HEK293 (cell line): ENCODE results near the gene ANTXRL.

Experiments
- CTCF ChIA-PET: fragments of 350-600 bp; formaldehyde crosslinking; extraction: SDS; loops from one replicate; lab custom pipeline; 2021; ENCODE audit warnings: antibody characterized with exemption; lab: Yijun Ruan, JAX
- POLR2A ChIA-PET: fragments of 300-600 bp; formaldehyde crosslinking; extraction: SDS; loops from one replicate; lab custom pipeline; 2020; ENCODE audit warnings: antibody characterized with exemption, inconsistent platforms; lab: Yijun Ruan, JAX
- H3K27ac ChIP-seq: fragments of 200-500 bp; sonication (Bioruptor generic); 2 replicates; pipeline ENCODE4 v1.5.1; 2014; ENCODE audit warnings: low read depth, low read length, control low read depth, inconsistent platforms; ENCODE audit errors: extremely low read depth
- H3K36me3 ChIP-seq, 2 experiments: fragments of 200-500 bp in 1 of 2; sonication (Bioruptor generic) in 1 of 2; 1 replicate in 1 of 2; 2 replicates in 1 of 2; pipeline ENCODE4 v1.5.1; 2014 to 2017; ENCODE audit warnings: inconsistent platforms in 2 of 2, low read length in 2 of 2; ENCODE audit not compliant: control insufficient read depth in 2 of 2, insufficient read depth in 1 of 2
- H3K4me1 ChIP-seq: fragments of 200-500 bp; sonication (Bioruptor generic); 2 replicates; pipeline ENCODE4 v1.5.1; 2014; ENCODE audit warnings: mild to moderate bottlenecking, low read length, inconsistent platforms; ENCODE audit not compliant: control insufficient read depth, insufficient read depth
- H3K4me3 ChIP-seq: 2 replicates; pipeline ENCODE4 v1.5.1; 2011; ENCODE audit warnings: low read depth, mild to moderate bottlenecking, control low read depth, low read length, moderate library complexity
- H3K9me3 ChIP-seq: fragments of 200-500 bp; sonication (Bioruptor generic); 2 replicates; pipeline ENCODE4 v1.5.1; 2014; ENCODE audit warnings: low read depth, low read length, inconsistent platforms; ENCODE audit not compliant: control insufficient read depth, insufficient read depth
- GLI2 ChIP-seq: fragments of 450-650 bp; formaldehyde crosslinking; IDR thresholded peaks from 2 replicates; pipeline ENCODE4; 2017; ENCODE audit warnings: missing biosample characterization, missing genetic modification characterization, low read depth, borderline replicate concordance
- HOXC10 ChIP-seq: sonication (generic); formaldehyde crosslinking; IDR thresholded peaks from 2 replicates; pipeline ENCODE4 v1.8.1; 2023; ENCODE audit warnings: mild to moderate bottlenecking, missing genetic modification reagents
- HOXD13 ChIP-seq: sonication (generic); formaldehyde crosslinking; IDR thresholded peaks from 2 replicates; pipeline ENCODE4 v1.8.0; 2022; ENCODE audit warnings: missing genetic modification reagents, borderline replicate concordance
- KLF16 ChIP-seq: fragments of 450-650 bp; formaldehyde crosslinking; IDR thresholded peaks from 2 replicates; pipeline ENCODE4 v1.5.1; 2017; ENCODE audit warnings: missing biosample characterization, missing genetic modification characterization
- KLF7 ChIP-seq: fragments of 450-650 bp; formaldehyde crosslinking; IDR thresholded peaks from 2 replicates; pipeline ENCODE4 v1.5.1; 2016; ENCODE audit warnings: missing biosample characterization, missing genetic modification characterization, borderline replicate concordance
- ZBTB20 ChIP-seq: fragments of 450-650 bp; formaldehyde crosslinking; IDR thresholded peaks from 2 replicates; pipeline ENCODE4 v1.5.1; 2016; ENCODE audit warnings: missing biosample characterization, missing genetic modification characterization
- ZNF155 ChIP-seq: fragments of 450-650 bp; formaldehyde crosslinking; IDR thresholded peaks from 2 replicates; pipeline ENCODE4 v1.5.1; 2016; ENCODE audit warnings: missing biosample characterization, missing genetic modification characterization
- ZNF184 ChIP-seq: fragments of 450-650 bp; IDR thresholded peaks from 2 replicates; pipeline ENCODE4 v1.5.1; 2018; ENCODE audit warnings: missing biosample characterization, mild to moderate bottlenecking, missing genetic modification characterization
- ZNF274 ChIP-seq, 2 experiments: fragments of 200-500 bp in 1 of 2; fragments of 450-650 bp in 1 of 2; sonication (Bioruptor generic) in 1 of 2; formaldehyde crosslinking in 1 of 2; IDR thresholded peaks; 2 replicates each; pipeline versions ENCODE4 v1.5.1 to v1.6.1; 2014 to 2016; ENCODE audit warnings: borderline replicate concordance in 1 of 2, inconsistent platforms in 1 of 2, low read length in 1 of 2, missing biosample characterization in 1 of 2, missing genetic modification characterization in 1 of 2
- ZNF623 ChIP-seq: fragments of 450-650 bp; formaldehyde crosslinking; IDR thresholded peaks from 2 replicates; pipeline ENCODE4 v1.5.1; 2016; ENCODE audit warnings: missing biosample characterization, missing genetic modification characterization
- ZNF792 ChIP-seq: fragments of 450-650 bp; formaldehyde crosslinking; IDR thresholded peaks from 2 replicates; pipeline ENCODE4 v1.5.1; 2016; ENCODE audit warnings: missing biosample characterization, missing genetic modification characterization
- TF ChIP-seq, protein P1 (sequence below): fragments of 450-650 bp; formaldehyde crosslinking; IDR thresholded peaks from 2 replicates; pipeline ENCODE4 v1.5.1; 2017; ENCODE audit warnings: missing biosample characterization, mild to moderate bottlenecking, missing genetic modification characterization, moderate library complexity
- TF ChIP-seq, protein P2 (sequence below): fragments of 450-650 bp; formaldehyde crosslinking; IDR thresholded peaks from 2 replicates; pipeline ENCODE4 v1.5.1; 2016; ENCODE audit warnings: missing biosample characterization, missing genetic modification characterization
- TF ChIP-seq, protein P3 (sequence below): fragments of 450-650 bp; formaldehyde crosslinking; conservative IDR thresholded peaks from 2 replicates; pipeline ENCODE4 v1.5.1; 2016; ENCODE audit warnings: low read depth, missing biosample characterization, missing genetic modification characterization
- TF ChIP-seq, protein P4 (sequence below): fragments of 450-650 bp; formaldehyde crosslinking; IDR thresholded peaks from 2 replicates; pipeline ENCODE4 v1.5.1; 2017; ENCODE audit warnings: missing biosample characterization, missing genetic modification characterization
- TF ChIP-seq, protein P5 (sequence below): fragments of 450-650 bp; formaldehyde crosslinking; IDR thresholded peaks from 2 replicates; pipeline ENCODE4 v1.5.1; 2016; ENCODE audit warnings: missing biosample characterization, missing genetic modification characterization
- TF ChIP-seq, protein P6 (sequence below): fragments of 450-650 bp; formaldehyde crosslinking; IDR thresholded peaks from 2 replicates; pipeline ENCODE4 v1.5.1; 2017; ENCODE audit warnings: missing biosample characterization, missing genetic modification characterization
- TF ChIP-seq, protein P7 (sequence below): fragments of 450-650 bp; formaldehyde crosslinking; IDR thresholded peaks from 2 replicates; pipeline ENCODE4 v1.5.1; 2016; ENCODE audit warnings: missing biosample characterization, missing genetic modification characterization

ANTXRL gene

DNA sequence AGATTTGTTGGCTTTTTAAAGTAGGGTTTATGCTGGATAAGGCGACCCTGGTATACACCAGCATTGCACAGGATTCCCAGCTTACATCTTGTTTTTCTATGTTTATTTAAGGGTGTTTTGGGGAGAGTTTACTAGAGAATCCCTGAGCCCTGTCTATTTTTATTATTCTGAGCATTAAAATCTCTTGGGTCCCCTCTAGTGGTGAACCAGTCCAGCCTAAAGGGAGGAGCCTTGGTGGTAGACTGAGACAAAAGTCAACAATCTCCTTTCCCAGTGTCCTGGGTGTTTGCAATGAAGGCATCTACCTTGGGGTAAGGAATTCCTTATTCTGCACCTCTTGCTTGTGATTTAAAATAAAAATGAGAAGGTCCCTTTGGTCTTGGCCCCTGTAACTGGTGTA, 38.2 kb downstream of the ANTXRL start:
- no peaks in the 10 kb centered on the region for H3K9me3 ChIP-seq
- no peak overlapping the region for H3K27ac ChIP-seq
- no peaks in the 10 kb centered on the region for H3K4me1 ChIP-seq
- ChIA-PET POLR2A (no interaction called here), CTCF (no interaction called here)
- no peaks in the 10 kb centered on the region for H3K36me3 ChIP-seq
- no peak overlapping the region for H3K4me3 ChIP-seq
- TF ChIP-seq, protein P1, sequence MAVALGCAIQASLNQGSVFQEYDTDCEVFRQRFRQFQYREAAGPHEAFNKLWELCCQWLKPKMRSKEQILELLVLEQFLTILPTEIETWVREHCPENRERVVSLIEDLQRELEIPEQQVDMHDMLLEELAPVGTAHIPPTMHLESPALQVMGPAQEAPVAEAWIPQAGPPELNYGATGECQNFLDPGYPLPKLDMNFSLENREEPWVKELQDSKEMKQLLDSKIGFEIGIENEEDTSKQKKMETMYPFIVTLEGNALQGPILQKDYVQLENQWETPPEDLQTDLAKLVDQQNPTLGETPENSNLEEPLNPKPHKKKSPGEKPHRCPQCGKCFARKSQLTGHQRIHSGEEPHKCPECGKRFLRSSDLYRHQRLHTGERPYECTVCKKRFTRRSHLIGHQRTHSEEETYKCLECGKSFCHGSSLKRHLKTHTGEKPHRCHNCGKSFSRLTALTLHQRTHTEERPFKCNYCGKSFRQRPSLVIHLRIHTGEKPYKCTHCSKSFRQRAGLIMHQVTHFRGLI, result no peak
- TF ChIP-seq GLI2 (tag by site-specific recombination) (no peak), ZNF155 (no peak), KLF7 (tag by site-specific recombination) (no peak)

DNA sequence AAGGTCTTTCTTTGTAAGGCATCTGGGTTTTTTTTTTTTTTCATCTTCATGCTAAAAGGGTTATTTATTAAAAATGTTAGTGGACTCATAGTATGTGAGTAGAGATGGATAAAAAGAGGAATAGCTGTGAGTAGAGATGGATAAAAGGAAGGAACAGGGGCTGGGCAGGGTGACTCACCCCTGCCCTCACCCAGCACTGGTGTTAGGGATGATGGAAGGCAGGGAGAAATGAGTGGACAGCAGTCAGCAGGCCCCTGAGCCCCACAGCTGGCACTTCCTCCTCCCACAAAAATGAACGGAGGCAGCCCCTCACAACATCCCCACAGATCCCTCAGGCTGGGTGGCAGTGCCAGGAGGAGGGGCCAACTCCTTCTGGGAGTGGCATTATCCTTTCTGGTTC, 39.3 kb downstream of the ANTXRL start:
- POLR2A ChIA-PET, result no interaction called here
- Histone ChIP-seq H3K9me3 (no peaks in the 10 kb centered on the region), H3K4me3 (no peak overlapping the region), H3K4me1 (no peaks in the 10 kb centered on the region), H3K36me3 (no peaks in the 10 kb centered on the region), H3K27ac (no peak overlapping the region)
- CTCF ChIA-PET, result interaction anchor here (0.7 kb wide), 1 partner anchor 98 kb away, joined by 4 read pairs; no protein-coding TSS in a partner anchor
- TF ChIP-seq ZNF274 (IDR thresholded peaks at IDR 0.05; ENCODE audit: low read length) (no peak), ZNF274 (tag by site-specific recombination; IDR thresholded peaks at IDR 0.05; ENCODE audit: borderline replicate concordance) (no peak), HOXD13 (no peak), KLF7 (tag by site-specific recombination) (no peak), ZNF184 (tag by site-specific recombination) (no peak), ZNF623 (tag by site-specific recombination) (no peak), KLF16 (no peak), ZBTB20 (no peak), HOXC10 (CRISPR knock-in tag) (no peak), ZNF792 (tag by site-specific recombination) (no peak)
- TF ChIP-seq, protein P2, sequence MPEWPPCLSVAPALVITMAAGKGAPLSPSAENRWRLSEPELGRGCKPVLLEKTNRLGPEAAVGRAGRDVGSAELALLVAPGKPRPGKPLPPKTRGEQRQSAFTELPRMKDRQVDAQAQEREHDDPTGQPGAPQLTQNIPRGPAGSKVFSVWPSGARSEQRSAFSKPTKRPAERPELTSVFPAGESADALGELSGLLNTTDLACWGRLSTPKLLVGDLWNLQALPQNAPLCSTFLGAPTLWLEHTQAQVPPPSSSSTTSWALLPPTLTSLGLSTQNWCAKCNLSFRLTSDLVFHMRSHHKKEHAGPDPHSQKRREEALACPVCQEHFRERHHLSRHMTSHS (tag by site-specific recombination), result no peak
- TF ChIP-seq, protein P3, sequence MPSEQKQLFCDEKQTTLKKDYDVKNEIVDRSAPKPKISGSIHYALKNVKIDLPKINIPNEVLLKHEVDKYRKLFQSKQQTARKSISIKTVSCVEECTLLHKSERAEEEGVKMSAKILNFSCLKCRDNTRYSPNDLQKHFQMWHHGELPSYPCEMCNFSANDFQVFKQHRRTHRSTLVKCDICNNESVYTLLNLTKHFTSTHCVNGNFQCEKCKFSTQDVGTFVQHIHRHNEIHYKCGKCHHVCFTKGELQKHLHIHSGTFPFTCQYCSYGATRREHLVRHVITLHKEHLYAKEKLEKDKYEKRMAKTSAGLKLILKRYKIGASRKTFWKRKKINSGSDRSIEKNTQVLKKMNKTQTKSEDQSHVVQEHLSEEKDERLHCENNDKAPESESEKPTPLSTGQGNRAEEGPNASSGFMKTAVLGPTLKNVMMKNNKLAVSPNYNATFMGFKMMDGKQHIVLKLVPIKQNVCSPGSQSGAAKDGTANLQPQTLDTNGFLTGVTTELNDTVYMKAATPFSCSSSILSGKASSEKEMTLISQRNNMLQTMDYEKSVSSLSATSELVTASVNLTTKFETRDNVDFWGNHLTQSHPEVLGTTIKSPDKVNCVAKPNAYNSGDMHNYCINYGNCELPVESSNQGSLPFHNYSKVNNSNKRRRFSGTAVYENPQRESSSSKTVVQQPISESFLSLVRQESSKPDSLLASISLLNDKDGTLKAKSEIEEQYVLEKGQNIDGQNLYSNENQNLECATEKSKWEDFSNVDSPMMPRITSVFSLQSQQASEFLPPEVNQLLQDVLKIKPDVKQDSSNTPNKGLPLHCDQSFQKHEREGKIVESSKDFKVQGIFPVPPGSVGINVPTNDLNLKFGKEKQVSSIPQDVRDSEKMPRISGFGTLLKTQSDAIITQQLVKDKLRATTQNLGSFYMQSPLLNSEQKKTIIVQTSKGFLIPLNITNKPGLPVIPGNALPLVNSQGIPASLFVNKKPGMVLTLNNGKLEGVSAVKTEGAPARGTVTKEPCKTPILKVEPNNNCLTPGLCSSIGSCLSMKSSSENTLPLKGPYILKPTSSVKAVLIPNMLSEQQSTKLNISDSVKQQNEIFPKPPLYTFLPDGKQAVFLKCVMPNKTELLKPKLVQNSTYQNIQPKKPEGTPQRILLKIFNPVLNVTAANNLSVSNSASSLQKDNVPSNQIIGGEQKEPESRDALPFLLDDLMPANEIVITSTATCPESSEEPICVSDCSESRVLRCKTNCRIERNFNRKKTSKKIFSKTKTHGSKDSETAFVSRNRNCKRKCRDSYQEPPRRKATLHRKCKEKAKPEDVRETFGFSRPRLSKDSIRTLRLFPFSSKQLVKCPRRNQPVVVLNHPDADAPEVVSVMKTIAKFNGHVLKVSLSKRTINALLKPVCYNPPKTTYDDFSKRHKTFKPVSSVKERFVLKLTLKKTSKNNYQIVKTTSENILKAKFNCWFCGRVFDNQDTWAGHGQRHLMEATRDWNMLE (tag by site-specific recombination), result no peak
- TF ChIP-seq, protein P4, sequence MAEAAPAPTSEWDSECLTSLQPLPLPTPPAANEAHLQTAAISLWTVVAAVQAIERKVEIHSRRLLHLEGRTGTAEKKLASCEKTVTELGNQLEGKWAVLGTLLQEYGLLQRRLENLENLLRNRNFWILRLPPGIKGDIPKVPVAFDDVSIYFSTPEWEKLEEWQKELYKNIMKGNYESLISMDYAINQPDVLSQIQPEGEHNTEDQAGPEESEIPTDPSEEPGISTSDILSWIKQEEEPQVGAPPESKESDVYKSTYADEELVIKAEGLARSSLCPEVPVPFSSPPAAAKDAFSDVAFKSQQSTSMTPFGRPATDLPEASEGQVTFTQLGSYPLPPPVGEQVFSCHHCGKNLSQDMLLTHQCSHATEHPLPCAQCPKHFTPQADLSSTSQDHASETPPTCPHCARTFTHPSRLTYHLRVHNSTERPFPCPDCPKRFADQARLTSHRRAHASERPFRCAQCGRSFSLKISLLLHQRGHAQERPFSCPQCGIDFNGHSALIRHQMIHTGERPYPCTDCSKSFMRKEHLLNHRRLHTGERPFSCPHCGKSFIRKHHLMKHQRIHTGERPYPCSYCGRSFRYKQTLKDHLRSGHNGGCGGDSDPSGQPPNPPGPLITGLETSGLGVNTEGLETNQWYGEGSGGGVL, result no peak
- TF ChIP-seq, protein P5, sequence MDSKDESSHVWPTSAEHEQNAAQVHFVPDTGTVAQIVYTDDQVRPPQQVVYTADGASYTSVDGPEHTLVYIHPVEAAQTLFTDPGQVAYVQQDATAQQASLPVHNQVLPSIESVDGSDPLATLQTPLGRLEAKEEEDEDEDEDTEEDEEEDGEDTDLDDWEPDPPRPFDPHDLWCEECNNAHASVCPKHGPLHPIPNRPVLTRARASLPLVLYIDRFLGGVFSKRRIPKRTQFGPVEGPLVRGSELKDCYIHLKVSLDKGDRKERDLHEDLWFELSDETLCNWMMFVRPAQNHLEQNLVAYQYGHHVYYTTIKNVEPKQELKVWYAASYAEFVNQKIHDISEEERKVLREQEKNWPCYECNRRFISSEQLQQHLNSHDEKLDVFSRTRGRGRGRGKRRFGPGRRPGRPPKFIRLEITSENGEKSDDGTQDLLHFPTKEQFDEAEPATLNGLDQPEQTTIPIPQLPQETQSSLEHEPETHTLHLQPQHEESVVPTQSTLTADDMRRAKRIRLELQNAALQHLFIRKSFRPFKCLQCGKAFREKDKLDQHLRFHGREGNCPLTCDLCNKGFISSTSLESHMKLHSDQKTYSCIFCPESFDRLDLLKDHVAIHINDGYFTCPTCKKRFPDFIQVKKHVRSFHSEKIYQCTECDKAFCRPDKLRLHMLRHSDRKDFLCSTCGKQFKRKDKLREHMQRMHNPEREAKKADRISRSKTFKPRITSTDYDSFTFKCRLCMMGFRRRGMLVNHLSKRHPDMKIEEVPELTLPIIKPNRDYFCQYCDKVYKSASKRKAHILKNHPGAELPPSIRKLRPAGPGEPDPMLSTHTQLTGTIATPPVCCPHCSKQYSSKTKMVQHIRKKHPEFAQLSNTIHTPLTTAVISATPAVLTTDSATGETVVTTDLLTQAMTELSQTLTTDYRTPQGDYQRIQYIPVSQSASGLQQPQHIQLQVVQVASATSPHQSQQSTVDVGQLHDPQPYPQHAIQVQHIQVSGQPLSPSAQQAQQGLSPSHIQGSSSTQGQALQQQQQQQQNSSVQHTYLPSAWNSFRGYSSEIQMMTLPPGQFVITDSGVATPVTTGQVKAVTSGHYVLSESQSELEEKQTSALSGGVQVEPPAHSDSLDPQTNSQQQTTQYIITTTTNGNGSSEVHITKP (tag by site-specific recombination), result no peak
- TF ChIP-seq, protein P6, sequence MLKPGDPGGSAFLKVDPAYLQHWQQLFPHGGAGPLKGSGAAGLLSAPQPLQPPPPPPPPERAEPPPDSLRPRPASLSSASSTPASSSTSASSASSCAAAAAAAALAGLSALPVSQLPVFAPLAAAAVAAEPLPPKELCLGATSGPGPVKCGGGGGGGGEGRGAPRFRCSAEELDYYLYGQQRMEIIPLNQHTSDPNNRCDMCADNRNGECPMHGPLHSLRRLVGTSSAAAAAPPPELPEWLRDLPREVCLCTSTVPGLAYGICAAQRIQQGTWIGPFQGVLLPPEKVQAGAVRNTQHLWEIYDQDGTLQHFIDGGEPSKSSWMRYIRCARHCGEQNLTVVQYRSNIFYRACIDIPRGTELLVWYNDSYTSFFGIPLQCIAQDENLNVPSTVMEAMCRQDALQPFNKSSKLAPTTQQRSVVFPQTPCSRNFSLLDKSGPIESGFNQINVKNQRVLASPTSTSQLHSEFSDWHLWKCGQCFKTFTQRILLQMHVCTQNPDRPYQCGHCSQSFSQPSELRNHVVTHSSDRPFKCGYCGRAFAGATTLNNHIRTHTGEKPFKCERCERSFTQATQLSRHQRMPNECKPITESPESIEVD (tag by site-specific recombination), result no peak
- TF ChIP-seq, protein P7, sequence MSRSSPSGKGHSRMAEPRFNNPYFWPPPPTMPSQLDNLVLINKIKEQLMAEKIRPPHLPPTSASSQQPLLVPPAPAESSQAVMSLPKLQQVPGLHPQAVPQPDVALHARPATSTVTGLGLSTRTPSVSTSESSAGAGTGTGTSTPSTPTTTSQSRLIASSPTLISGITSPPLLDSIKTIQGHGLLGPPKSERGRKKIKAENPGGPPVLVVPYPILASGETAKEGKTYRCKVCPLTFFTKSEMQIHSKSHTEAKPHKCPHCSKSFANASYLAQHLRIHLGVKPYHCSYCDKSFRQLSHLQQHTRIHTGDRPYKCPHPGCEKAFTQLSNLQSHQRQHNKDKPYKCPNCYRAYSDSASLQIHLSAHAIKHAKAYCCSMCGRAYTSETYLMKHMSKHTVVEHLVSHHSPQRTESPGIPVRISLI (tag by site-specific recombination), result no peak
